ENCODE measurements around the gene RAB3GAP1.
"Not testable (repeated sequence)": the region's sequence is repeated elsewhere in the genome, so short reads cannot be mapped to it uniquely, and the experiment has no call there.

Gene RAB3GAP1

DNA sequence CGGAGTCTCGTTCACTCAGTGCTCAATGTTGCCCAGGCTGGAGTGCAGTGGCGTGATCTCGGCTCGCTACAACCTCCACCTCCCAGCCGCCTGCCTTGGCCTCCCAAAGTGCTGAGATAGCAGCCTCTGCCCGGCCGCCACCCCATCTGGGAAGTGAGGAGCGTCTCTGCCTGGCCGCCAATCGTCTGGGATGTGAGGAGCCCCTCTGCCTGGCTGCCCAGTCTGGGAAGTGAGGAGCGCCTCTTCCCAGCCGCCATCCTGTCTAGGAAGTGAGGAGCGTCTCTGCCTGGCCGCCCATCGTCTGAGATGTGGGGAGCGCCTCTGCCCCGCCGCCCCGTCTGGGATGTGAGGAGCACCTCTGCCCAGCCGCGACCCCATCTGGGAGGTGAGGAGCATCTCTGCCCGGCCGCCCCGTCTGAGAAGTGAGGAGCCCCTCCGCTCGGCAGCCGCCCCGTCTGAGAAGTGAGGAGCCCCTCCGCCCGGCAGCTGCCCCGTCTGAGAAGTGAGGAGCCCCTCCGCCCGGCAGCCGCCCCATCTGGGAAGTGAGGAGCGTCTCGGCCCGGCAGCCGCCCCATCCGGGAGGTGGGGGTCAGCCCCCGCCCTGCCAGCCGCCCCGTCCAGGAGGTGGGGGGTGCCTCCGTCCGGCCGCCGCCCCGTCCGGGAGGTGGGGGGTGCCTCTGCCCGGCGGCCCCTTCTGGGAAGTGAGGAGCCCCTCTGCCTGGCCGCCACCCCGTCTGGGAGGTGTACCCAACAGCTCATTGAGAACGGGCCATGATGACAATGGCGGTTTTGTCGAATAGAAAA lies 53.6 kb downstream of the RAB3GAP1 start:
- DNase-seq (ENCODE audit: low spot score), result not testable (repeated sequence)

DNA sequence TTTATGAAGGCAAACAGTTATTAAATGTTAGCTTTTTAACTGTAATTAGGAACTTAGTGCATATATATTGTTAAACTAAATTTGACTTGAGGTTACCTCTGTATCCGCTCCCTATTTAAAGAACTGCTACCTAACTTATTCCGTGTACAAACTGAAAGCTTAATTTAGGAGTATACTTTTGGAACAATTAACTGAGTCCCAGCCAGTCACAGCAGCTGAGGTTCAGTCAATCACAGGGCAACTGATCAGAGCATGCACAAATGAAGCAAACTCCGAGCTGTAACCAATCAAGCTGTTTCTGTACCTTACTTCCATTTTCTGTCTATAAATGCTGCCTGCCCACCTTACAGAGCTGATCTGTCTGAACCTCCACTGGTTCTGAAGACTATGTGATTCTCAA lies 61.2 kb downstream of the RAB3GAP1 start:
- DNase-seq (ENCODE audit: low spot score), result no peak

DNA sequence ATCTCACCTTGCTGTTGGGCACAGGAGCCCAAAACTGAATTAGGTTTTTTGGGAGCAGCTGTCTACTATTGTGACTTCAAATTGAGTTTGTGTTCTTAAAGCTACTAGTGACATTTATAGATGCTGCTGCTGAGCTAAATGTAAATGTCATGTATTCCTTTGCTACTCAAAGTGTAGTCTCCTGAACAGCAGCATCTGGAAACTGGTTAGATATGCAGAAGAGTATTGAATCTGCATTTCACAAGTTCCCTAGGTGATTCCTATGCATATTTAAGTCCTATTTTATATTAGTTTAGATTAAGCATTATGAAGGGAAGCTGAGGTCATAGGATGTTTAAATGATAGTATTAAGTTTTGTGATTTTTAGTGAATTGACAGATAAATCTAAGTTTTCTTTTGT lies 67.5 kb downstream of the RAB3GAP1 start:
- DNase-seq (ENCODE audit: low spot score), result no peak

DNA sequence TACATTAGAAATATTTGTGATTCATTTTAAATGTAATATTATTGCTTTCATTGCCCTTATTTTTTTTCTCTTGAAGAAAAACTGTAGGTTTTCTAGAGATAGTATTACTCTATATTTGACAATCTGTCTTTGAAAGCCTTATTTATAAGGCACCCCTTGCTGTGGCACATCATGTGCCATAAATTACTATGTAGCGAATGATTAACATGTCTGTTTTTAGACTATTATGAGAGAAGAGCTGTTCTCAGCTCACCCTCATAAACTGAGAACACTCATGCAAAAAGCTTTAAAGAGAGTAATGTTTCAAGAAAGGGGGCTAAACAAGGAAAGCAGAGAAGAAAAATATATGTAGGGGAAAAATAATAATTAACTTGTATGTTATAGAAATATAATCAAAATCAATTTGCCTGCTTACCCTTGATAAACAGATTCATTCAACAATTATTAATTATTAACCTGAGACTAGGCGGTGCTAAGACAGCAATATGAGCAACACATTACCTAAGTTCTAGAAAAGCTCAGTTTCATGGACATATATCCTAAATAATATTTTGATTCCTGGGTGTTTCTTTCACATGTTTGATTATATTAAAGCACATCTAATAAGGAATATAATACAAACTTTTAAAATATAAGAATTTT lies 69.0 kb downstream of the RAB3GAP1 start:
- no peak for DNase-seq (ENCODE audit: low spot score)

DNA sequence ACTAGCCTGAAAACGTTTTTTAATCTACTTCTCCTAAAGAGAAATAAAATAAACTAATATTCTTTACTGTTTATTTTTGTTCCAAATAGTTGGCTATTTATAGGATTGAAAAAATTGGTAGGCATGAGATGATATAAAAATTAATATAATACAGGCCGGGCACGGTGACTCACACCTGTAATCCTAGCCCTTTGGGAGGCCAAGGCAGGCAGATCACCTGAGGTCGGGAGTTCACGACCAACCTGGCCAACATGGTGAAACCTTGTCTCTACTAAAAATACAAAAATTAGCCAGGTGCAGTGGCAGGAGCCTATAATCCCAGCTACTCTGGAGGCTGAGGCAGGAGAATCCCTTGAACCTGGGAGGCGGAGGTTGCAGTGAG lies 69.6 kb downstream of the RAB3GAP1 start:
- not testable (repeated sequence) for DNase-seq (ENCODE audit: low spot score)

DNA sequence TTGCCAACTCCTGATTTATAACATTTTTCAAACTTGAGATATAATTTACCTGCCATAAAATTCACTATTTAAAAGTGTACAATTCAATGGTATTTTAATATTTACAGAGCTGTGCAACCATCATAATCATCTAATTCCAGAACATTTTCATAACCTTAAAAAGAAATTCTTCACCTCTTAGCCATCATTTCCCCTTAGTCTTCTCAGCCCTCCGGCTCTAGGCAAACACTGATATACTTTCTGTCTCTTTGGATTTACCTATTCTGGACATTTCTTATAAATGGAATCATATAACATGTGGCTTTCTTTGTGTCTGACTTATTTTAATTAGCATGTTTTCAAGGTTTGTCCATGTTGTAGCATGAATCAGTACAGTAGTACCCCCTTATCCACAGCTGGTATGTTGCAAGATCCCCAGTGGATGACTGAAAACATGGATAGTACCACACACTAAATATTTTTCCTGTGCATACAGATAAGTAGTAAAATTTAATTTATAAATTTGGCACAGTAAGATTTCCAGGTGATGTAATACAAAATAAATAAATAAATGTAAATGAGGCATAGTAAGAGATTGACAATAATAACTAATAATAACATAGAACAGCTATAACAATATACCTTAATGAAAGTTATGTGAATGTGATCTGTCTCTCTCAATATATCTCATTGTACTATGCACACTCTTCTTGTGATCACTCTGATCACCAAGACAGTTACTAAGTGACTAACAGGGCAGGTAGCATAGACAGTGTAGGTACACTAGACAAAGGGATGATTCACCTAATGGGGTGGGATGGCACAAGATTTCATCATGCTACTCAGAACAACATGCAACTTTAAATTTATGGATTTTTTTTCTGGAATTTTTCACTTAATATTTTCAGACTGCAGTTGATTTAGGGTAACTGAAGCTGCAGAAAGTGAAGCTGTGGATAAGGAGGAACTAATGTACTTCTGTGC lies 73.1 kb downstream of the RAB3GAP1 start:
- DNase-seq (ENCODE audit: low spot score), result no peak

DNA sequence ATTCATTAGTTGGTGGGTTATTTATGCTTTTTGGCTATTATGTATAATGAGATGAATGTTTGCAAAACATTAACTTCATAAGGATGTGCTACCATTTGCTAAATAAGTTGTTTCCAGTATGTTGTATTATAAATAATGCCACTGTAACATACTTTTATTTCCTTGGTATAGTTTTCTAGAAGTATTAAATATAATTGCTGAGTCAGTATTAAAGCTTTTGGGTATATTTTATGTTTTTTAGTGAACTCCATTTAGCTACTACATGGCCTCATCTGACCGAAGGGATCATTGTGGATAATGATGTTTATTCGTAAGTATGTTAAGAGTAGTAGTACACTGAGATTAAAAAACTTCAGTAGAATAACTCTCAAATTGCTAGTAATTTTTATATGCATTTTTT lies 73.8 kb downstream of the RAB3GAP1 start:
- no peak for DNase-seq (ENCODE audit: low spot score)

DNA sequence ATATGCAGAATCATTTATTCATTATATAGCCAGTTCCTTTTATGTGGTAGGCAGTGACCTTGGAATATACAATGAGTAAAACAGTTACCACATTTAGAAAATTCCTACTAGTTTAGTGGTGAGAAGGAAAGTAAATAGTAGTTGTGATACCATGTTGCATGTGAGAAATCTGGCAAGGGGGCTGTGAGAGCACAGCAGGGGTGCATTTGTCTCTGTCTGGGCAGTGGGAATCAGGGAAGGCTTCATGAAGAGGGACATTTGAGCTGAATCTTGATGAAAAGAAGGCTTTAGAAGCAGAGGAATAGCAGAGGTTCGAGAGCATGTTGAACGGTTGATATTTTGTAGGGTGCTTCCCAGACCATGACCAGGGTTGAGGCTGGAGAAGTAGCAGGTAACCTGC lies 78.7 kb downstream of the RAB3GAP1 start:
- DNase-seq (ENCODE audit: low spot score), result no peak

DNA sequence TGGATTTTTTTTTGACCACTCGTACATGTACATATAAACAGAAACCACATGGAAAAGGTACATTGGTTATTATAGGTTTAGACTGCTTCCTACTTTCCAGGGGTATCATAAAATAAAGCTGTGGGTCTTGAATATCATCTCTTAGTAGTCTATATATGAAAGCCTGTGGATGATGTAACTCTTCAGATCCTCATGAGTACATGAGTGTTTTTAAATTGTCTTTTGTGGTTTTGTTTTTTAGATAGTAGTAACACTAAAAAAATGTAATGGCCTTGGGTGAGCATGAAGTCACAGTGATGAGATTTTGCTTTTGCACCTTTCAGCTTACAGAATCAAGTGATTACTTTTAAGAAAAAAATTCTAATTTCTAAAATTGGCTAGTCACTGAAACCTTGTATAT lies 80.2 kb downstream of the RAB3GAP1 start:
- no peak for DNase-seq (ENCODE audit: low spot score)

DNA sequence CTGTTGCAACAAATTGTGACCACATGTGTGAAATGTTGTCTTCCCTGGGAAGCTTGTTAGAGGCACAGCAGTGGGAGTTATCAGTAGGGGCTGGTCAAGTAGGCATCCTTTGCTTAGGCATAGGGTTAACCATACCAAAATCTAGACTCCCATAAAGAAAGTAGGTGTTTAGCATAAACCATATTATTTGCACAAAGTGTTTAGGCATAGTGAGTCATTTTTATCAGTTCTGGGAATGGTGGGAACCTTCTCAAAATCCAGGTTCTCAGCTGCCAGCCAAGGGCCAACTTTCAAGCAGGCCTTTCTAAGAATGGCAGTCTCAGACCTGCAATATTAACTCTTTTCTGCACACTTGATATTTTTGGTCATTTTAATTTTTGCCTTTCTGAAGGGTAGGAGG lies 88.5 kb downstream of the RAB3GAP1 start:
- DNase-seq (ENCODE audit: low spot score), result no peak

DNA sequence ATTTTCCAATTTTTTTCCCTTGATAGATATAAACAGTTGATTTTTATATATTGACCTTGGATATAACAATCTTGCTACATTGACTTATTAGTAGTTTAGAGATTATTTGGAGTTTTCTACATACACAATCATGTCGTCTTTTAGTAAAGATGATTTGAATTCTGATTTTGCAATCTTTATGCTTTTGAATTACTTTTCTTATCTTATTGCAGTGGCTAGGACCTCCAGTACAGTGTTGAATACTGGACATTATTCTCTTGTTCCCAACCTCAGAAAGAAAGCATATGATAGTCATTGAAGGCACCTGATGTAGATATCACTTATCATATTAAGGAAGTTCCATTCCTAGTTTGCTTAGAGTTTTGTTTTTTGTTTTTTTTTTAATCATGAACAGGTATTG lies 90.2 kb downstream of the RAB3GAP1 start:
- DNase-seq (ENCODE audit: low spot score), result no peak

DNA sequence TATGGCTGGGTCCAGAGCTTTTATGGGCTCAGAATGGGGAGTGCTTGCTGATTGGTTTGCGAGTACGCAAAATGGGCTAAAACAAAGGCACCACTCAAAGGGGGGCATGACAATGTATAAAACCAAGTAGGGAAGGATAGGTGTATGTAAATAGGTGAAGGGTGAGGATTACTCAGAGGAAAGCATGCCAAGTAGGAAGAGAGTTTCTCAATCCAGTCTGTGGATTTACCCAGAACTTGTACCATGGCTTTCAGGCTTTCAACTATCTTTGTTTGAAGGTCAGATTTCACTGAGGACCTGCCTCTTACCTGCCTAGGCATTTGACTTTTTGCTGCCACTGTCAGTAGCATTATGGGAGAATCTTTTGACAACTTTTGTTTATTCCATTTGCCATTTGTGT lies 92.3 kb downstream of the RAB3GAP1 start:
- DNase-seq (ENCODE audit: low spot score), result no peak

DNA sequence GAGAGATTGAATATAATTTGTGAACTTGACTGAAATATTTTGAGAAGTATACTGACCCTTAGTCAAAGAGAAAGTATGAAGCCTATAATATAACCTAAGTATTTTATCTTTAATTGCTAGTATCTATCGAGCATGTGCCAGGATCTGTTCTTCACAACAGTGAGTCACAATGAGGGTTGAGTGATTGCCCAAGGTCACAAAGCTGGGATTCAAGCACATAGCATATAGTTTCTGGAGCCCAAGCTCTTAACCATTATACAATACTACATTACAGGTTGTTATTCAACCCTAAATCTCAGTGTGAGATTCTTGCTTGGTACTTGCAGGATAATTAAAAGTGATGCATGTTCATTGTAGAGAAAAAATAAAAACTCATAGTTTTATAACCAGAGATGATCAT lies 97.2 kb downstream of the RAB3GAP1 start:
- DNase-seq (ENCODE audit: low spot score), result no peak

DNA sequence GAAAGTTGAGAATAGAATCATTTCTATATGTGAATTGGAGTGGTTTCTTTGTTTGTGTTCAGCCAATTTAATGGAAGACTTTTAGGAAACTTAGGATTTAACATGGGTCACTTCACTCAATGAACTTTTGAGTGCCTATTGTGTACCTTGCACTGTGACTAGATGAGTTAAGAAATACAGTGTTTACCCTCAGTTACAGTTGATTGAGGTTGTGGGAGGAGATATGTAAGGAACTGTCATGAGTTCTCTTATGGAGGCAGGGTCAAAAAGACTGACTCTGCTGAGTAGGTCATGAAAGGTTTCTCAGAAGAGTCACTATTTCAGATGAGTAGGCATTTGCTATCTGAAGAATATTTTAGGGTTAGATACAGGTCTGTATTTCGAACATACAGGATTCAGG lies 98.6 kb downstream of the RAB3GAP1 start:
- DNase-seq (ENCODE audit: low spot score), result no peak

DNA sequence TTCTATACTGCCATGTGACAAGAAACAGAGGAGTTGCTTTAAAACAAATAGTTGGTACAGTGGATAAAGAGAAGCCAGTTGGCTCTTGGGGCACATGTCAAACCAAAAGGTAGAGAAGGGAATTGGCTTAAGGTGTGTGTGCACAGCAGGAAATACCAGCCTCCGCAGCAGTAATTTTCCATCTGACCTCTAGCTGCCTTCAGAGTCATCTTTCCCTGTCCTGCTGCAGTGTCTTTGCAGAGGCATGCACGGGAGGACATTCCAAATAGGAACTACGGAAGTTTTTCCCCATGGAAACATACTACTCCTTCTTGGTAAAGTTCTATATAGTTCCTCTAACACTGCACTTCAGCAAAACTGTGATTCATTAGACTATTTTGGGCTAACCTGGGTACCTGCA lies 99.5 kb downstream of the RAB3GAP1 start:
- no peak for DNase-seq (ENCODE audit: low spot score)

DNA sequence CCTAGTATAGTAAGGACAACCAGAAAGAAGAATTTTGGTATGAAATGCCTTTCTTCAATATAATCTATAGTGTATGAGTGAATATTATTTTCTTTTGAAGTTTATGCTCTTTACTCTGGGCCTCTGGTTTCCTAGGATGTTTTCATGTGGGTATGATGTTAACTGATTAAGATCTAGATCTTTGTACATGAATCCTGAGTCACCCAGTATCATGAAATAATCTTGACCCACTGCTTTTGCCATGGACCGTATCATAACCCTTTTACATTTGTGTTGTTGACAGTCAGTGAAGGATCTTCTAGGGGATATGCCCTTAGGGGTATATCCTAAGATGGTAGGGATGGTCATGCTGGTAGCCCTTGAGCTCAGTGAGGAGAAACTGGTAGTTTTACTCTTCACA lies 100.3 kb downstream of the RAB3GAP1 start:
- DNase-seq (ENCODE audit: low spot score), result no peak

DNA sequence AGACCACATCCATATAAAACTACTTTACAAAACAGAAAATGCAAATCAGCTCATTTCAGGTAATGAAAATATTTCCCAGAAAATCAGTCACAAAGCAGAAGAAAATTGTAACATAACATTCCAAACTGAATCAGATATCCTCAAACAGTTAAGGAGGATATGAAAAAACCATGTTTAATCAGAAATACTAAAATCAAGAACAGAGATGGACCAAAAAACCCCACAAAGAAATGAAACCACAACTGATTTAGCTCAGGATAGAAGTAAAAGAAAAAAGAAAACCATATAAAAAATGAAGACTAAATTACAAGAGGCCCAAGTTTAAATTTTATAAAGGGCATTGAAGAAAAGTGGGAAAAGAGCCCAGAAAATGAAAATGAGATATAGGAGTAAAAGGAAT lies 102.9 kb downstream of the RAB3GAP1 start:
- DNase-seq (ENCODE audit: low spot score), result no peak

DNA sequence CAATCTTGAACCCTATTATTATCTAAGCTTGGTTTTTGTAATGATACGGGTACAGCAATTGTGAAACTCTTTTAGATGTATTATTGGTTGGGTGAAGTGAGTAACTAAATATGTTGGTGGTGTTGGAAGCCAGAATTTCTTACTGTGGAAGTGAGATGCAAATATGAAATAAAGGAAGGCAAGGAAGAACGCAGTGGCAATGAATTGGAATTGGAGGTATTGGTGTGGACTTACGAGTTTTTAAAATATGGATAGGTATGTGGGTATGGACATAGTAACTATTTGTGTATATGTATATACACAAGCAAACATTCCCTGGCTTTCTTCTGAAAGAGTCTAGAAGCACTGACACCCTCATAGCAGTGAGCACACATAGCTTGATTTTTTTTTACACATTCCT lies 105.8 kb downstream of the RAB3GAP1 start:
- no peak for DNase-seq (ENCODE audit: low spot score)

DNA sequence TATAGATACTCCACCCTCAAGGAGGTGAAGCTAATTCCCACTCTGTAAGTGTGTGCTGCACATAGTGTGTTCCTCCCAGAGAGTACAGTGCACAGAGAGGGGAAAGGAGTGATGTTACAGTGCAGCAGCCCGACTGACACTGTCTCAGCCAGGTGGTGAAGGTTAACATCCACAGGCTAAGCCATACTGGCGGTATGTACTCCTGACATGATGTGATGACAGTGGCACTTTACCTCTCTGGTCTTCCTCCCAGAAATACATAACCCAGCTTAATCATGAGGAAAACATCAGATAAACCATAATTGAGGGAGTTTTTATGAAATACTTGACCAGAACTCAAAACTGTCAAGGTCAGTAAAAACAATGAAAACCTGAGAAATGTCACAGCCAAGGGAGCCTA lies 107.1 kb downstream of the RAB3GAP1 start:
- DNase-seq (ENCODE audit: low spot score), result no peak

DNA sequence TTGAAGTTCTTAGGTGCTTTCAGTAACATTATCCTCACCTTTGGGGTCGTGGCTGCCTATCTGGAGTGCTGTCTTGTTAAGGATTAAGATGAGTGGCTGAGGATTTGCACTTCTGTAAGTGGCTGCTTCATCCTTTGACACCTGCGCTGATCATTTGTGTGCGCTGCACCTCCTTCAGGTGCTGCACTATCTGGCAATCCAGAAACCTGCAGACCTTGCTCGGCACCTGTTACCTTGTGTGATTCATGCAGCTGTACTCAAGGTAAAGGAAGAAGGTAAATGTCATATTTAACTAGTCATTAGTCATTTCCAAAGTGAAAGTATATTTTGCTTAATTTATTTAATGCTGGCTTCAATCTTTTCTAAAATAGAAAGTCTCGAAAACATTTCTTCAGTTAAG lies 110.3 kb downstream of the RAB3GAP1 start:
- DNase-seq (ENCODE audit: low spot score), result no peak

DNA sequence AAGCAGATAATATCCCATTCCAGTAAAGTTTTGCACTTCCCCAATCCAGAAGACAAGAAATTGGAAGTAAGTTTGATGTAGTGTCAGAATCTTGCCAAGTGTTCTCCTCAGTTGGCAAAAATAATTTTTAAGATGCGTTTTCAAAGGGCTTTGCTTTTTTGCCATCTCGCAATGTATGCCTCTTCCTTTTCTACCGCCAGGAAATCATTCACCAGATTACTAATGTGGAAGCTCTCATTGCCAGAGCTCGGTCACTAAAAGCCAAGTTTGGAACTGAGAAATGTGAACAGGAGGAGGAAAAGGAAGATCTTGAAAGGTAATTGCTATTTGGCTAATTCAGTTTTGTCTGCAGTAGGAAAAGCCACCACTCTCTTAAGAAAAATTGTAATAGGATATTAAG lies 110.7 kb downstream of the RAB3GAP1 start:
- DNase-seq (ENCODE audit: low spot score), result no peak

DNA sequence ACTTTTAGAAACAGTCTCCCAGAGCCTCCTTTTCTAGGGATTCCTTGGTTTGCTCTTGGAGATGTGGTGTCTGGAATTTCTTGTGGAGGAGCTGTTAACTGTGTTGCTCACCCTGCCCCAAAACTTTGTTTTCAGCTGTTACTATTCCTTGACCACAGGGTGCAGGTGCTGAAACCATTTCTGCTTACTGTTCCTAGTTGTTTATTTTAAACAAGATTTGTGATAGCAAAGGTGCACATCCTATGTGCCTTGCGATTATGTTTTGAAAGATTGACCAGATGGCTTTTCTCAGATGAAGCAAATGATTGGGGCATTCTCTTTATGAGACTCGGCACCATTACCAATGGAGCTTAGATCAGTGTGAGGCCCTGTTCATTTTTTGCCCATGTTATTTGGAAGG lies 111.2 kb downstream of the RAB3GAP1 start:
- no peak for DNase-seq (ENCODE audit: low spot score)

DNA sequence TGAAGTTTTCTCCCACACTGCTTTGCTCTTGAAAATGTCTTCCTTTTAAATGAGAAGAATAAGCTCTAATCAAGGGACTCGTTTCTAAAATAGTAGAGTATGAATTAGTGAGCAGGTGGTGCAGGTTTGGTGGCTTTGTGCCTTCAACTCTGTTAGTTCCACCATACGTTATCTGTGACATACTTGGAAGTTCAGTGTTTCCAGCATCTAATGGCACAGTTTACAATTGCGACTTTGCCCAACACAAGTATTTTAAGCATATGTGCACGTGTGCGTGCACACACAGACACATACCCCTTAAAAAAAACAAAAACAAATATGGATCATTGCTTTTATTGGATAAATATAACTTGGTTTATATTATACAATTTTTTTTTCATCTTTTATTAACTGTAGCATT lies 111.8 kb downstream of the RAB3GAP1 start:
- no peak for DNase-seq (ENCODE audit: low spot score)

All from hematopoietic multipotent progenitor cell treated with erythropoietin and hydrocortisone succinate and interleukin-3 and kit ligand, for 17 days (in vitro differentiated cells).